ENCODE data around the gene P4HTM.
"Not testable (repeated sequence)": the region's sequence is repeated elsewhere in the genome, so short reads cannot be mapped to it uniquely, and the experiment has no call there.

P4HTM gene

GRCh38 chr3:49007068-49007770, 17.2 kb downstream of the P4HTM start, which contains the start of gene WDR6:
Gene WDR6, plus strand, starts transcription at chr3:49007391. Its CDS starts 41 bp downstream, at chr3:49007432.
- in situ Hi-C loops (cut with MboI; ENCODE audit: low sequenced_read_pairs) = no loop called here

- in situ Hi-C loops (cut with MboI; ENCODE audit: low sequenced_read_pairs) = no loop called here
Observed at GRCh38 chr3:49007771-49008528, 17.9 kb downstream of the P4HTM start.

- in situ Hi-C loops (cut with MboI; ENCODE audit: low sequenced_read_pairs) = not testable (repeated sequence)
Observed at GRCh38 chr3:49008627-49009026, 18.6 kb downstream of the P4HTM start.

- in situ Hi-C loops (cut with MboI; ENCODE audit: low sequenced_read_pairs) = no loop called here
Observed at GRCh38 chr3:49009396-49009795, 19.4 kb downstream of the P4HTM start.

GRCh38 chr3:49012441-49013017, 22.5 kb downstream of the P4HTM start:
- in situ Hi-C loops (cut with MboI; ENCODE audit: low sequenced_read_pairs) = no loop called here

- in situ Hi-C loops (cut with MboI; ENCODE audit: low sequenced_read_pairs) = no loop called here
Observed at GRCh38 chr3:49013113-49013737, 23.2 kb downstream of the P4HTM start.

GRCh38 chr3:49013738-49014660, 24.0 kb downstream of the P4HTM start:
- in situ Hi-C loops (cut with MboI; ENCODE audit: low sequenced_read_pairs) = no loop called here

- in situ Hi-C loops (cut with MboI; ENCODE audit: low sequenced_read_pairs) = no loop called here
Observed at GRCh38 chr3:49015072-49015471, 25.0 kb downstream of the P4HTM start.

- in situ Hi-C loops (cut with MboI; ENCODE audit: low sequenced_read_pairs) = no loop called here
Observed at GRCh38 chr3:49015765-49016164, 25.7 kb downstream of the P4HTM start.

- in situ Hi-C loops (cut with MboI; ENCODE audit: low sequenced_read_pairs) = no loop called here
Observed at GRCh38 chr3:49016414-49017228, 26.6 kb downstream of the P4HTM start.

- in situ Hi-C loops (cut with MboI; ENCODE audit: low sequenced_read_pairs) = no loop called here
Observed at GRCh38 chr3:49017229-49017970, 27.4 kb downstream of the P4HTM start.

GRCh38 chr3:49017971-49018706, 28.1 kb downstream of the P4HTM start, which contains the start of gene DALRD3:
Gene DALRD3, minus strand, starts transcription at chr3:49018580. Its CDS starts 16 bp downstream, at chr3:49018564.
- in situ Hi-C loops (cut with MboI; ENCODE audit: low sequenced_read_pairs) = no loop called here

- in situ Hi-C loops (cut with MboI; ENCODE audit: low sequenced_read_pairs) = no loop called here
Observed at GRCh38 chr3:49018707-49019006, 28.6 kb downstream of the P4HTM start.

- in situ Hi-C loops (cut with MboI; ENCODE audit: low sequenced_read_pairs) = no loop called here
Observed at GRCh38 chr3:49019941-49020329, 29.9 kb downstream of the P4HTM start.

GRCh38 chr3:49020330-49021212, 30.5 kb downstream of the P4HTM start:
- in situ Hi-C loops (cut with MboI; ENCODE audit: low sequenced_read_pairs) = no loop called here

GRCh38 chr3:49021213-49021812, 31.3 kb downstream of the P4HTM start:
- in situ Hi-C loops (cut with MboI; ENCODE audit: low sequenced_read_pairs) = no loop called here
